HG03571 (cell line): ENCODE results near the gene WNK2.

Source experiments
- ATAC-seq: cut with Tn5 transposase; IDR thresholded peaks from one replicate; pipeline ENCODE4 v1.9.1; 2021; ENCODE audit not compliant: unreplicated experiment

Gene WNK2

GRCh38 chr9:93291536-93292287, 107.8 kb downstream of the WNK2 start:
- ATAC-seq, result no peak

GRCh38 chr9:93292288-93292615, 108.3 kb downstream of the WNK2 start:
- no peak for ATAC-seq

GRCh38 chr9:93292664-93293328, 108.9 kb downstream of the WNK2 start:
- no peak for ATAC-seq

- ATAC-seq, result no peak
These were observed 110.1 kb downstream of the WNK2 start for GRCh38 chr9:93294011-93294410.

GRCh38 chr9:93295031-93295430, 111.1 kb downstream of the WNK2 start:
- ATAC-seq, result no peak

GRCh38 chr9:93295456-93296076, 111.6 kb downstream of the WNK2 start:
- no peak for ATAC-seq

- ATAC-seq, result no peak
These were observed 113.0 kb downstream of the WNK2 start for GRCh38 chr9:93296889-93297480.

- ATAC-seq, result no peak
These were observed 113.9 kb downstream of the WNK2 start for GRCh38 chr9:93297659-93298497.

- no peak for ATAC-seq
These were observed 114.8 kb downstream of the WNK2 start for GRCh38 chr9:93298498-93299417.

- no peak for ATAC-seq
These were observed 115.7 kb downstream of the WNK2 start for GRCh38 chr9:93299418-93300174.

GRCh38 chr9:93300175-93300572, 116.2 kb downstream of the WNK2 start:
- ATAC-seq, result no peak

- ATAC-seq, result no peak
These were observed 116.7 kb downstream of the WNK2 start for GRCh38 chr9:93300585-93301081.

- ATAC-seq, result no peak
These were observed 117.4 kb downstream of the WNK2 start for GRCh38 chr9:93301291-93301811.

GRCh38 chr9:93301911-93302541, 118.1 kb downstream of the WNK2 start:
- no peak for ATAC-seq

GRCh38 chr9:93302586-93303257, 118.8 kb downstream of the WNK2 start:
- ATAC-seq, result no peak

GRCh38 chr9:93303258-93303771, 119.4 kb downstream of the WNK2 start:
- no peak for ATAC-seq

- ATAC-seq, result no peak
These were observed 120.1 kb downstream of the WNK2 start for GRCh38 chr9:93303806-93304573.
